ENCODE measurements around the gene CD37.

Gene CD37

DNA sequence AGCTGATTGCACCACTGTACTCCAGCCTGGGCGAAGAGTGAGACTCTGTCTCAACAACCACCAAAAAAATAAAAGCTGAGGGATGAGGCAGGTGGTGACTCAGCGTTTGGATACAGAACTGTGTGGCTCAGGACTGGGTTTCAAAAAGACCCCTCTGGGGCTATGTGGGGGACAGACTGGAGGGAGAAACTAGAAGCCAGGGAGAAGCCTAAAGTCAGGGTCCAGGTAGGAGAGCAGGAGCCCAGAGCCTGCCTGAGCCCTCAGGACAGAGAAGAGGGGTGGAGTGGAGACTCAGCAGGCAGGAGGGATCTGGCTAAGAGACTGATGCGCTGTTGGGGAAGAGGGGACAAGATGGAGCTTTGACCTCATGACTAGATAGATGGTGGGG, 1.8 kb upstream of the CD37 start:
- no peaks in the 10 kb centered on the region for H3K9me3 ChIP-seq
- DNase-seq, result peak in 1 of 2 donors; percentile 53
- H3K4me1 ChIP-seq, result peaks cover 0 to 5% (median 5%) of the 10 kb centered on the region in 4 donors
- TF ChIP-seq CTCF (IDR thresholded peaks at IDR 0.05), result no peak
- H3K36me3 ChIP-seq, result peaks cover 20 to 44% (median 24%) of the 10 kb centered on the region in 3 donors
- no peak overlapping the region for H3K27ac ChIP-seq
- H3K27me3 ChIP-seq, result no peaks in the 10 kb centered on the region
- H3K4me3 ChIP-seq, result no peak overlapping the region
- intact Hi-C loops (cut with DNase I; ENCODE audit: low total_unique reads), result no loop called here

- intact Hi-C loops (cut with DNase I; ENCODE audit: low total_unique reads), result no loop called here
- Histone ChIP-seq H3K27ac (no peak overlapping the region), H3K27me3 (no peaks in the 10 kb centered on the region), H3K9me3 (no peaks in the 10 kb centered on the region), H3K4me3 (no peak overlapping the region), H3K4me1 (peaks cover 0 to 10% (median 8%) of the 10 kb centered on the region in 4 donors), H3K36me3 (peaks cover 17 to 39% (median 21%) of the 10 kb centered on the region in 3 donors)
- TF ChIP-seq CTCF (IDR thresholded peaks at IDR 0.05), result no peak
- DNase-seq, result peak in 1 of 2 donors; percentile 64
Measured at GRCh38 chr19:49333811-49334288, 1.4 kb upstream of the CD37 start.

DNA sequence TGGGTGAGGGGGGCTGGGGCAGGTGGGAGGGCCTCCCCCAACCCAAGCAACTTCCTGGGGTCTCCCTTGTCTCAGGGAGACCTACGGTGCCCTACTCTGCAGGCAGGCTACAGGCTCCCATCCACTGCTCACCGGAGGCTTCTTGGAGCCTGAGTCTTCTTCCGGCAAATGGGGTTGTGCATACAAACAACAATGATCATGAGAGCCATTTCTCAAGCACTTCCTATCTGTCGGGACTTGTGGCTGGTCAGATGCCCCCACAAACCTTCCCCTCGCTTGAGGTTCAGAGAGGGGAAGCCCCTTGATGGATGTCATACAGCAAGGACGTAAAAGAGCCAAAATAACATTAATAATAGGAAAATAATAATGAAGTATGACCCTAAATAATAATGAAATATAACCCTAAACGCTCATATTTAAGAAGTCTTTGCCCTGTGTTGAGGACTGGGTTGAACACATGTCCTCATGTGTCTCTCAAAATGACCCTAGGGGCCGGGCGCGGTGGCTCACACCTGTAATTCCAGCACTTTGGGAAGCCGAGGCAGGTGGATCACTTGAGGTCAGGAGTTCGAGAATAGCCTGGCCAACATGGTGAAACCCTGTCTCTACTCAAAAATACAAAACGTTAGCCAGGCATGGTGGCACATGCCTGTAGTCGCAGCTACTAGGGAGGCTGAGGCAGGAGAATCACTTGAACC, 727 bp downstream of the CD37 start:
- no peaks in the 10 kb centered on the region for H3K9me3 ChIP-seq
- no peaks in the 10 kb centered on the region for H3K27me3 ChIP-seq
- peaks cover 0 to 28% (median 16%) of the 10 kb centered on the region in 4 donors for H3K4me1 ChIP-seq
- H3K4me3 ChIP-seq, result peak overlapping the region; percentile 21 to 28
- no peak overlapping the region for H3K27ac ChIP-seq
- no peak for TF ChIP-seq CTCF (IDR thresholded peaks at IDR 0.05)
- intact Hi-C loops (cut with DNase I; ENCODE audit: low total_unique reads), result no loop called here
- H3K36me3 ChIP-seq, result peaks cover 7 to 23% (median 9%) of the 10 kb centered on the region in 3 donors
- peak in 1 of 2 donors; percentile 19 for DNase-seq

- DNase-seq, result peak in 1 of 2 donors; percentile 58
- intact Hi-C loops (cut with DNase I; ENCODE audit: low total_unique reads), result no loop called here
- Histone ChIP-seq H3K4me1 (peaks cover 0 to 30% (median 18%) of the 10 kb centered on the region in 4 donors), H3K27ac (no peak overlapping the region), H3K36me3 (peaks cover 6 to 24% (median 7%) of the 10 kb centered on the region in 3 donors), H3K9me3 (no peaks in the 10 kb centered on the region), H3K4me3 (no peak overlapping the region), H3K27me3 (no peaks in the 10 kb centered on the region)
- TF ChIP-seq CTCF (IDR thresholded peaks at IDR 0.05), result no peak
Measured at GRCh38 chr19:49336482-49337266, 1.5 kb downstream of the CD37 start.

GRCh38 chr19:49337267-49338022, 2.2 kb downstream of the CD37 start:
- Histone ChIP-seq H3K27me3 (no peaks in the 10 kb centered on the region), H3K4me3 (no peak overlapping the region), H3K36me3 (peaks cover 13 to 31% (median 14%) of the 10 kb centered on the region in 3 donors), H3K27ac (peak overlapping the region in 1 of 2 donors; percentile 85), H3K4me1 (peaks cover 0 to 30% (median 18%) of the 10 kb centered on the region in 4 donors), H3K9me3 (no peaks in the 10 kb centered on the region)
- no peak for DNase-seq
- no peak for TF ChIP-seq CTCF (IDR thresholded peaks at IDR 0.05)
- intact Hi-C loops (cut with DNase I; ENCODE audit: low total_unique reads), result no loop called here

All from tibial artery (tissue), 4 donors.